K562 (cell line): Measurements from ENCODE around the gene C1QTNF3. TPM values are rescaled to one million over a fixed set of nuclear protein-coding genes. Genes with fewer than 3 reads are reported as not detected.

Experiments used
- CHD2 ChIP-seq: IDR thresholded peaks from 2 replicates; pipeline ENCODE4 v1.6.1; 2011; ENCODE audit warnings: low read depth, low read length
- HMBOX1 ChIP-seq: sonication (generic); IDR thresholded peaks from 2 replicates; pipeline ENCODE4 v1.6.1; 2016
- polyA plus RNA-seq, 8 experiments: library from polyadenylated mRNA; depleted of rRNA in 4 of 8; stranded (reverse) in 5 of 8; unstranded in 3 of 8; fragments of >200 nt; fragmentation: Nextera tagmentation in 2 of 8; fragmentation: Illumina TruSeq in 1 of 8; extraction: Ambion mirVana in 2 of 8; extraction: Trizol in 1 of 8; gene quantifications; 2 replicates each; pipeline versions ENCODE4 v1.2.1 to v1.2.3, GENCODE V29; 2011 to 2014; ENCODE audit warnings: inconsistent platforms in 1 of 8, missing spikeins in 1 of 8
- total RNA-seq, 7 experiments: library from RNA; depleted of rRNA in 6 of 7; stranded (reverse); fragments of >200 nt in 6 of 7; fragmentation: Illumina TruSeq in 2 of 7; extraction: Trizol in 2 of 7; gene quantifications; 2 replicates each; pipeline versions ENCODE4 v1.2.1 to v1.2.3, GENCODE V29; 2011 to 2021; ENCODE audit warnings: low replicate concordance in 1 of 7
- TF ChIP-seq, protein P1 (sequence below): sonication (generic); formaldehyde crosslinking; IDR thresholded peaks from 2 replicates; pipeline ENCODE4 v1.8.0; 2023; ENCODE audit warnings: missing genetic modification reagents, mild to moderate bottlenecking, borderline replicate concordance
- TF ChIP-seq, protein P2 (sequence below): fragments of 250-450 bp; sonication (Bioruptor Pico); IDR thresholded peaks from 2 replicates; pipeline ENCODE4 v1.5.0; 2020; ENCODE audit warnings: mild to moderate bottlenecking, borderline replicate concordance

Gene C1QTNF3
- total and polyA plus RNA-seq, 9 of the 15 experiments (the other 6 are each of a cell fraction or from before 2014, with no cell fraction given), result 0.51 to 3.3 (median 2.0) TPM

DNA sequence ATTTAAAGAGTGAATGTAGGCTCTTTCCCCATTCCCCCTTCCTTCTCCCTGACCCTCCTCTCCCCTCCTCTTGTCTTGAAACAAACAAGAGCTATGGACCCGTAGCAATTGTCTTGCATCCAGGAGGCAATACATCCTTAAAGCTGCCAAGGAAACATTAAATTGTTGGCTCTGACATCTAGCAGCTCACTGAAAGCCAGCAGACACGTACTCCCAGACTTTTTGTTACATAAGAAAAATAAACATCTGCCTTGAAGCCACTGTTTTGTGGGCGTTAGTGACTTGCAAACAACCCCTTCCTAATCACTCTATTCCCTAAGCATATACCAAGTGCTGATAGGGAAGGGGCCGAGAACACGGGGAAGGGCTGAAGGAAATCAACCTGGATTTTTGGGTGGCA lies 67.2 kb downstream of the C1QTNF3 start (continued):
- TF ChIP-seq, protein P1, sequence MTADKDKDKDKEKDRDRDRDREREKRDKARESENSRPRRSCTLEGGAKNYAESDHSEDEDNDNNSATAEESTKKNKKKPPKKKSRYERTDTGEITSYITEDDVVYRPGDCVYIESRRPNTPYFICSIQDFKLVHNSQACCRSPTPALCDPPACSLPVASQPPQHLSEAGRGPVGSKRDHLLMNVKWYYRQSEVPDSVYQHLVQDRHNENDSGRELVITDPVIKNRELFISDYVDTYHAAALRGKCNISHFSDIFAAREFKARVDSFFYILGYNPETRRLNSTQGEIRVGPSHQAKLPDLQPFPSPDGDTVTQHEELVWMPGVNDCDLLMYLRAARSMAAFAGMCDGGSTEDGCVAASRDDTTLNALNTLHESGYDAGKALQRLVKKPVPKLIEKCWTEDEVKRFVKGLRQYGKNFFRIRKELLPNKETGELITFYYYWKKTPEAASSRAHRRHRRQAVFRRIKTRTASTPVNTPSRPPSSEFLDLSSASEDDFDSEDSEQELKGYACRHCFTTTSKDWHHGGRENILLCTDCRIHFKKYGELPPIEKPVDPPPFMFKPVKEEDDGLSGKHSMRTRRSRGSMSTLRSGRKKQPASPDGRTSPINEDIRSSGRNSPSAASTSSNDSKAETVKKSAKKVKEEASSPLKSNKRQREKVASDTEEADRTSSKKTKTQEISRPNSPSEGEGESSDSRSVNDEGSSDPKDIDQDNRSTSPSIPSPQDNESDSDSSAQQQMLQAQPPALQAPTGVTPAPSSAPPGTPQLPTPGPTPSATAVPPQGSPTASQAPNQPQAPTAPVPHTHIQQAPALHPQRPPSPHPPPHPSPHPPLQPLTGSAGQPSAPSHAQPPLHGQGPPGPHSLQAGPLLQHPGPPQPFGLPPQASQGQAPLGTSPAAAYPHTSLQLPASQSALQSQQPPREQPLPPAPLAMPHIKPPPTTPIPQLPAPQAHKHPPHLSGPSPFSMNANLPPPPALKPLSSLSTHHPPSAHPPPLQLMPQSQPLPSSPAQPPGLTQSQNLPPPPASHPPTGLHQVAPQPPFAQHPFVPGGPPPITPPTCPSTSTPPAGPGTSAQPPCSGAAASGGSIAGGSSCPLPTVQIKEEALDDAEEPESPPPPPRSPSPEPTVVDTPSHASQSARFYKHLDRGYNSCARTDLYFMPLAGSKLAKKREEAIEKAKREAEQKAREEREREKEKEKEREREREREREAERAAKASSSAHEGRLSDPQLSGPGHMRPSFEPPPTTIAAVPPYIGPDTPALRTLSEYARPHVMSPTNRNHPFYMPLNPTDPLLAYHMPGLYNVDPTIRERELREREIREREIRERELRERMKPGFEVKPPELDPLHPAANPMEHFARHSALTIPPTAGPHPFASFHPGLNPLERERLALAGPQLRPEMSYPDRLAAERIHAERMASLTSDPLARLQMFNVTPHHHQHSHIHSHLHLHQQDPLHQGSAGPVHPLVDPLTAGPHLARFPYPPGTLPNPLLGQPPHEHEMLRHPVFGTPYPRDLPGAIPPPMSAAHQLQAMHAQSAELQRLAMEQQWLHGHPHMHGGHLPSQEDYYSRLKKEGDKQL (CRISPR knock-in tag), result no peak
- TF ChIP-seq HMBOX1, result no peak
- TF ChIP-seq, protein P2, sequence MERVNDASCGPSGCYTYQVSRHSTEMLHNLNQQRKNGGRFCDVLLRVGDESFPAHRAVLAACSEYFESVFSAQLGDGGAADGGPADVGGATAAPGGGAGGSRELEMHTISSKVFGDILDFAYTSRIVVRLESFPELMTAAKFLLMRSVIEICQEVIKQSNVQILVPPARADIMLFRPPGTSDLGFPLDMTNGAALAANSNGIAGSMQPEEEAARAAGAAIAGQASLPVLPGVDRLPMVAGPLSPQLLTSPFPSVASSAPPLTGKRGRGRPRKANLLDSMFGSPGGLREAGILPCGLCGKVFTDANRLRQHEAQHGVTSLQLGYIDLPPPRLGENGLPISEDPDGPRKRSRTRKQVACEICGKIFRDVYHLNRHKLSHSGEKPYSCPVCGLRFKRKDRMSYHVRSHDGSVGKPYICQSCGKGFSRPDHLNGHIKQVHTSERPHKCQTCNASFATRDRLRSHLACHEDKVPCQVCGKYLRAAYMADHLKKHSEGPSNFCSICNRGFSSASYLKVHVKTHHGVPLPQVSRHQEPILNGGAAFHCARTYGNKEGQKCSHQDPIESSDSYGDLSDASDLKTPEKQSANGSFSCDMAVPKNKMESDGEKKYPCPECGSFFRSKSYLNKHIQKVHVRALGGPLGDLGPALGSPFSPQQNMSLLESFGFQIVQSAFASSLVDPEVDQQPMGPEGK (CRISPR knock-in tag), result no peak
- no peak for TF ChIP-seq CHD2
